Measurements from ENCODE around the gene SFN. TPM values are rescaled to one million over a fixed set of nuclear protein-coding genes. Genes with fewer than 3 reads are reported as not detected.
A peak's percentile ranks its signal among the peaks of the same experiment; 100 is the strongest.

The SFN gene
- total RNA-seq, 3 donors from 2014 or later (not counting 1 experiment from before 2014, with no cell fraction given): 0.66 to 1.3 TPM; not detected in 1

GRCh38 chr1:26826261-26827105 lies 36.5 kb upstream of the SFN start, which contains the start of gene ZDHHC18:
TSS of gene ZDHHC18 (plus strand) at chr1:26826688. CDS start at chr1:26826805, 117 bp downstream.
- WGBS (ENCODE audit: insufficient coverage): under 1% methylated on average over 107 of the region's 107 CpGs
- Histone ChIP-seq H3K4me3 (ENCODE audit: low read length) (peak within 1 kb of the TSS; percentile 63), H3K9me3 (ENCODE audit: control insufficient read depth, insufficient read depth, low read length) (no peaks in the 10 kb centered on the region), H3K27me3 (ENCODE audit: control insufficient read depth, insufficient read depth, low read length) (no peaks in the 10 kb centered on the region), H3K27ac (ENCODE audit: low read length) (peak within 1 kb of the TSS; percentile 69), H3K4me1 (ENCODE audit: control insufficient read depth, insufficient read depth, low read length) (peaks cover 56% of the 10 kb centered on the region), H3K36me3 (ENCODE audit: control insufficient read depth, insufficient read depth, low read length) (no peaks in the 10 kb centered on the region)
- Mint-ChIP-seq H3K27ac (peak within 1 kb of the TSS; percentile 99 to 100), H3K4me3 (peak within 1 kb of the TSS; percentile 93), H3K4me1 (peaks cover 43 to 50% of the 10 kb centered on the region in 2 donors), H3K36me3 (no peaks in the 10 kb centered on the region), H3K9me3 (no peaks in the 10 kb centered on the region), H3K27me3 (ENCODE audit: low read depth in 2 of 2) (no peaks in the 10 kb centered on the region)
- intact Hi-C loops (cut with micrococcal nuclease): no loop called here
- DNase-seq (peak; percentile 83 to 87), ATAC-seq (peak; percentile 90 to 96 (median 94))
- TF ChIP-seq, protein P1, sequence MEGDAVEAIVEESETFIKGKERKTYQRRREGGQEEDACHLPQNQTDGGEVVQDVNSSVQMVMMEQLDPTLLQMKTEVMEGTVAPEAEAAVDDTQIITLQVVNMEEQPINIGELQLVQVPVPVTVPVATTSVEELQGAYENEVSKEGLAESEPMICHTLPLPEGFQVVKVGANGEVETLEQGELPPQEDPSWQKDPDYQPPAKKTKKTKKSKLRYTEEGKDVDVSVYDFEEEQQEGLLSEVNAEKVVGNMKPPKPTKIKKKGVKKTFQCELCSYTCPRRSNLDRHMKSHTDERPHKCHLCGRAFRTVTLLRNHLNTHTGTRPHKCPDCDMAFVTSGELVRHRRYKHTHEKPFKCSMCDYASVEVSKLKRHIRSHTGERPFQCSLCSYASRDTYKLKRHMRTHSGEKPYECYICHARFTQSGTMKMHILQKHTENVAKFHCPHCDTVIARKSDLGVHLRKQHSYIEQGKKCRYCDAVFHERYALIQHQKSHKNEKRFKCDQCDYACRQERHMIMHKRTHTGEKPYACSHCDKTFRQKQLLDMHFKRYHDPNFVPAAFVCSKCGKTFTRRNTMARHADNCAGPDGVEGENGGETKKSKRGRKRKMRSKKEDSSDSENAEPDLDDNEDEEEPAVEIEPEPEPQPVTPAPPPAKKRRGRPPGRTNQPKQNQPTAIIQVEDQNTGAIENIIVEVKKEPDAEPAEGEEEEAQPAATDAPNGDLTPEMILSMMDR (IDR thresholded peaks at IDR 0.05): peak; percentile 42

- Histone ChIP-seq H3K4me3 (ENCODE audit: low read length) (peak overlapping the region; percentile 63), H3K27ac (ENCODE audit: low read length) (peak overlapping the region; percentile 36), H3K4me1 (ENCODE audit: control insufficient read depth, insufficient read depth, low read length) (peaks cover 59% of the 10 kb centered on the region), H3K36me3 (ENCODE audit: control insufficient read depth, insufficient read depth, low read length) (peaks cover 3% of the 10 kb centered on the region), H3K9me3 (ENCODE audit: control insufficient read depth, insufficient read depth, low read length) (no peaks in the 10 kb centered on the region), H3K27me3 (ENCODE audit: control insufficient read depth, insufficient read depth, low read length) (no peaks in the 10 kb centered on the region)
- ATAC-seq (no peak), DNase-seq (no peak)
- TF ChIP-seq, protein P1 (IDR thresholded peaks at IDR 0.05): no peak
- peak overlapping the region; percentile 93 for H3K4me3 Mint-ChIP-seq
- H3K27ac Mint-ChIP-seq: peak overlapping the region; percentile 99 to 100
- H3K36me3 Mint-ChIP-seq: no peaks in the 10 kb centered on the region
- H3K4me1 Mint-ChIP-seq: peaks cover 49 to 57% of the 10 kb centered on the region in 2 donors
- intact Hi-C loops (cut with micrococcal nuclease): no loop called here
- WGBS (ENCODE audit: insufficient coverage): 4% methylated on average over 17 of the region's 17 CpGs
- no peaks in the 10 kb centered on the region for H3K27me3 Mint-ChIP-seq (ENCODE audit: low read depth in 2 of 2)
- no peaks in the 10 kb centered on the region for H3K9me3 Mint-ChIP-seq
Observed at GRCh38 chr1:26827106-26827604, 35.8 kb upstream of the SFN start.

GRCh38 chr1:26827663-26828062 lies 35.3 kb upstream of the SFN start:
- H3K9me3 Mint-ChIP-seq: no peaks in the 10 kb centered on the region
- peak overlapping the region; percentile 93 for H3K4me3 Mint-ChIP-seq
- peaks cover 65% of the 10 kb centered on the region for H3K4me1 ChIP-seq (ENCODE audit: control insufficient read depth, insufficient read depth, low read length)
- H3K4me1 Mint-ChIP-seq: peaks cover 54 to 62% of the 10 kb centered on the region in 2 donors
- no peak for DNase-seq
- ATAC-seq: no peak
- H3K9me3 ChIP-seq (ENCODE audit: control insufficient read depth, insufficient read depth, low read length): no peaks in the 10 kb centered on the region
- H3K36me3 ChIP-seq (ENCODE audit: control insufficient read depth, insufficient read depth, low read length): peaks cover 7% of the 10 kb centered on the region
- TF ChIP-seq, protein P1 (IDR thresholded peaks at IDR 0.05): no peak
- H3K27me3 Mint-ChIP-seq (ENCODE audit: low read depth in 2 of 2): no peaks in the 10 kb centered on the region
- H3K36me3 Mint-ChIP-seq: no peaks in the 10 kb centered on the region
- H3K4me3 ChIP-seq (ENCODE audit: low read length): peak overlapping the region; percentile 63
- H3K27me3 ChIP-seq (ENCODE audit: control insufficient read depth, insufficient read depth, low read length): no peaks in the 10 kb centered on the region
- WGBS (ENCODE audit: insufficient coverage): 75% methylated on average over 11 of the region's 11 CpGs
- H3K27ac ChIP-seq (ENCODE audit: low read length): peak overlapping the region; percentile 36
- intact Hi-C loops (cut with micrococcal nuclease): no loop called here
- H3K27ac Mint-ChIP-seq: peak overlapping the region; percentile 99 to 100
